Calu3 (cell line): ENCODE measurements around the gene GRIN3A. TPM values are rescaled to one million over a fixed set of nuclear protein-coding genes. Genes with fewer than 3 reads are reported as not detected.
A peak's percentile ranks its signal among the peaks of the same experiment; 100 is the strongest.

Source experiments
- BruUV-seq: library from RNA; stranded (reverse); fragments of 400-500 nt; replicated peaks from 2 replicates; lab custom pipeline; 2021; lab: Mats Ljungman, UMichigan
- CTCF ChIA-PET: fragments of 300-600 bp; sonication (Branson Sonifier 250); formaldehyde crosslinking; loops from one replicate; lab custom pipeline; 2022; ENCODE audit warnings: antibody characterized with exemption; lab: Charles Lee
- DNase-seq: peaks from one replicate; pipeline ENCODE4 v3.0.0; 2022
- H3K27ac Mint-ChIP-seq: one replicate; pipeline ENCODE4 v1.8.0; 2022; ENCODE audit warnings: mixed read lengths; ENCODE audit not compliant: unreplicated experiment
- H3K27me3 Mint-ChIP-seq: one replicate; pipeline ENCODE4 v1.8.0; 2022; ENCODE audit warnings: mixed read lengths; ENCODE audit not compliant: unreplicated experiment
- H3K36me3 Mint-ChIP-seq: one replicate; pipeline ENCODE4 v1.8.0; 2022; ENCODE audit warnings: mild to moderate bottlenecking, moderate library complexity, mixed read lengths; ENCODE audit not compliant: insufficient read depth, unreplicated experiment
- H3K4me1 Mint-ChIP-seq: one replicate; pipeline ENCODE4 v1.8.0; 2022; ENCODE audit warnings: mild to moderate bottlenecking, low read depth, mixed read lengths; ENCODE audit not compliant: unreplicated experiment
- H3K4me3 Mint-ChIP-seq: one replicate; pipeline ENCODE4 v1.8.0; 2022; ENCODE audit warnings: mild to moderate bottlenecking, low read depth, moderate library complexity, mixed read lengths; ENCODE audit not compliant: unreplicated experiment
- H3K9me3 Mint-ChIP-seq: one replicate; pipeline ENCODE4 v1.8.0; 2022; ENCODE audit warnings: low read depth, mixed read lengths; ENCODE audit not compliant: unreplicated experiment
- CTCF ChIP-seq: fragments of 200-600 bp; IDR thresholded peaks from one replicate; pipeline ENCODE4 v1.8.0; 2022; ENCODE audit warnings: antibody characterized with exemption; ENCODE audit not compliant: unreplicated experiment
- intact Hi-C: fragments of 100-400 bp; cut with micrococcal nuclease; formaldehyde crosslinking; loops from one replicate; pipeline ENCODE4 v1.10.0; 2022; ENCODE audit not compliant: unreplicated experiment
- total RNA-seq: library from RNA; stranded (reverse); gene quantifications from 2 replicates; pipeline ENCODE4 v1.2.3, GENCODE V29; 2022

Gene GRIN3A
- total RNA-seq, 1 experiment from 2014 or later, result not detected

- no TSS peak for BruUV-seq
- TF ChIP-seq CTCF, result no peak
- Mint-ChIP-seq H3K36me3 (peaks cover 9% of the 10 kb centered on the region), H3K27ac (no peak overlapping the region), H3K9me3 (no peaks in the 10 kb centered on the region), H3K4me1 (peaks cover 13% of the 10 kb centered on the region), H3K4me3 (no peak overlapping the region), H3K27me3 (no peaks in the 10 kb centered on the region)
- DNase-seq, result no peak
- intact Hi-C loops, result loop anchor here (5.0 kb wide), 1 partner anchor 104 kb away; no protein-coding TSS in a partner anchor
- CTCF ChIA-PET, result interaction anchor here (0.7 kb wide), 1 partner anchor 13 kb away, joined by 3 read pairs; no protein-coding TSS in a partner anchor
These were observed 32.1 kb downstream of the GRIN3A start for GRCh38 chr9:101706261-101706798.

- TF ChIP-seq CTCF, result no peak
- DNase-seq, result peak; percentile 43
- intact Hi-C loops, result loop anchor here (5.0 kb wide), 1 partner anchor 103 kb away; no protein-coding TSS in a partner anchor
- no peaks in the 10 kb centered on the region for H3K27me3 Mint-ChIP-seq
- peaks cover 9% of the 10 kb centered on the region for H3K36me3 Mint-ChIP-seq
- peaks cover 13% of the 10 kb centered on the region for H3K4me1 Mint-ChIP-seq
- no peaks in the 10 kb centered on the region for H3K9me3 Mint-ChIP-seq
- peak overlapping the region; percentile 73 for H3K4me3 Mint-ChIP-seq
- no TSS peak for BruUV-seq
- H3K27ac Mint-ChIP-seq, result peak overlapping the region; percentile 58
- CTCF ChIA-PET, result no interaction called here
These were observed 33.2 kb downstream of the GRIN3A start for GRCh38 chr9:101705135-101705661.

GRCh38 chr9:101702257-101702656 lies 36.2 kb downstream of the GRIN3A start:
- DNase-seq, result no peak
- no peak for TF ChIP-seq CTCF

GRCh38 chr9:101693546-101694336 lies 44.7 kb downstream of the GRIN3A start:
- no peak for DNase-seq
- Mint-ChIP-seq H3K27me3 (no peaks in the 10 kb centered on the region), H3K4me1 (no peaks in the 10 kb centered on the region), H3K27ac (no peak overlapping the region), H3K9me3 (no peaks in the 10 kb centered on the region), H3K4me3 (no peak overlapping the region), H3K36me3 (no peaks in the 10 kb centered on the region)
- intact Hi-C loops, result loop anchor here (10.0 kb wide), 1 partner anchor 61 kb away; no protein-coding TSS in a partner anchor
- no peak for TF ChIP-seq CTCF
- CTCF ChIA-PET, result no interaction called here
- no TSS peak for BruUV-seq

More at GRCh38 chr9:101702257-101702656, 36.2 kb downstream of the GRIN3A start:
- H3K9me3 Mint-ChIP-seq, result no peaks in the 10 kb centered on the region
- peaks cover 13% of the 10 kb centered on the region for H3K4me1 Mint-ChIP-seq
- no TSS peak for BruUV-seq
- peaks cover 9% of the 10 kb centered on the region for H3K36me3 Mint-ChIP-seq
- H3K27me3 Mint-ChIP-seq, result no peaks in the 10 kb centered on the region
- no peak overlapping the region for H3K27ac Mint-ChIP-seq
- intact Hi-C loops, result no loop called here
- CTCF ChIA-PET, result no interaction called here
- H3K4me3 Mint-ChIP-seq, result no peak overlapping the region
